Posterior cingulate gyrus (tissue), 11 donors: Measurements from ENCODE around the gene GRIA1.

ENCODE experiments used
- DNase-seq, 10 donors: peaks; one replicate each; pipeline versions ENCODE4 v3.0.0 to v3.0.0-alpha.2; 2020 to 2021; ENCODE audit warnings: mixed read lengths in 3 of 10
- intact Hi-C: fragments of 100-400 bp; cut with DNase I; formaldehyde crosslinking; loops from one replicate; pipeline ENCODE4 v1.15.1; 2023

GRIA1 gene

GRCh38 chr5:153543288-153543687 is 52.8 kb downstream of the GRIA1 start:
- intact Hi-C loops, result no loop called here
- DNase-seq, result no peak

GRCh38 chr5:153543959-153544470 is 53.5 kb downstream of the GRIA1 start:
- no peak for DNase-seq
- intact Hi-C loops, result no loop called here

GRCh38 chr5:153544706-153545105 is 54.2 kb downstream of the GRIA1 start:
- intact Hi-C loops, result no loop called here
- DNase-seq, result no peak

GRCh38 chr5:153546566-153546965 is 56.1 kb downstream of the GRIA1 start:
- DNase-seq, result no peak
- intact Hi-C loops, result no loop called here

- intact Hi-C loops, result no loop called here
- no peak for DNase-seq
These were observed 61.1 kb downstream of the GRIA1 start for GRCh38 chr5:153551537-153552079.

GRCh38 chr5:153552886-153553285 is 62.4 kb downstream of the GRIA1 start:
- intact Hi-C loops, result no loop called here
- DNase-seq, result no peak

- no peak for DNase-seq
- intact Hi-C loops, result no loop called here
These were observed 65.1 kb downstream of the GRIA1 start for GRCh38 chr5:153555420-153556114.

GRCh38 chr5:153558957-153559356 is 68.5 kb downstream of the GRIA1 start:
- intact Hi-C loops, result no loop called here
- no peak for DNase-seq

- intact Hi-C loops, result no loop called here
- DNase-seq, result no peak
These were observed 69.5 kb downstream of the GRIA1 start for GRCh38 chr5:153559926-153560325.

GRCh38 chr5:153562189-153562588 is 71.7 kb downstream of the GRIA1 start:
- DNase-seq, result no peak
- intact Hi-C loops, result no loop called here

- intact Hi-C loops, result no loop called here
These were observed 75.4 kb downstream of the GRIA1 start for GRCh38 chr5:153565822-153566221.

GRCh38 chr5:153569036-153569435 is 78.6 kb downstream of the GRIA1 start:
- intact Hi-C loops, result no loop called here
- no peak for DNase-seq

More at GRCh38 chr5:153565822-153566221, 75.4 kb downstream of the GRIA1 start:
- no peak for DNase-seq

GRCh38 chr5:153571162-153571561 is 80.7 kb downstream of the GRIA1 start:
- intact Hi-C loops, result no loop called here
- DNase-seq, result no peak

GRCh38 chr5:153572411-153573145 is 82.1 kb downstream of the GRIA1 start:
- intact Hi-C loops, result no loop called here
- DNase-seq, result peak in 1 of 10 donors; percentile 59

- DNase-seq, result no peak
- intact Hi-C loops, result no loop called here
These were observed 83.0 kb downstream of the GRIA1 start for GRCh38 chr5:153573326-153574033.

- no peak for DNase-seq
- intact Hi-C loops, result no loop called here
These were observed 93.9 kb downstream of the GRIA1 start for GRCh38 chr5:153584126-153584959.

GRCh38 chr5:153584960-153585359 is 94.5 kb downstream of the GRIA1 start:
- intact Hi-C loops, result no loop called here

GRCh38 chr5:153585622-153586277 is 95.3 kb downstream of the GRIA1 start:
- no peak for DNase-seq
- intact Hi-C loops, result no loop called here

More at GRCh38 chr5:153584960-153585359, 94.5 kb downstream of the GRIA1 start:
- no peak for DNase-seq

GRCh38 chr5:153592081-153592480 is 101.6 kb downstream of the GRIA1 start:
- DNase-seq, result no peak
- intact Hi-C loops, result no loop called here

GRCh38 chr5:153594785-153595184 is 104.3 kb downstream of the GRIA1 start:
- intact Hi-C loops, result no loop called here
- no peak for DNase-seq
